ENCODE data around the gene PRMT3.
"Not testable (repeated sequence)": the region's sequence is repeated elsewhere in the genome, so short reads cannot be mapped to it uniquely, and the experiment has no call there.

PRMT3 gene

GRCh38 chr11:20387261-20388095 lies at the start of gene PRMT3:
Gene PRMT3 (plus strand): TSS chr11:20387716. CDS start chr11:20387747, 31 bp downstream.
- peak; percentile 92 for ATAC-seq
- peak within 1 kb of the TSS; percentile 99 for H3K27ac Mint-ChIP-seq
- H3K36me3 Mint-ChIP-seq: peaks cover 59% of the 10 kb centered on the region
- peaks cover 21% of the 10 kb centered on the region for H3K4me1 Mint-ChIP-seq
- peak within 1 kb of the TSS; percentile 97 for H3K4me3 Mint-ChIP-seq
- no peaks in the 10 kb centered on the region for H3K9me3 Mint-ChIP-seq
- DNase-seq (ENCODE audit: low spot score in 2 of 2): peak; percentile 97 to 99

- Mint-ChIP-seq H3K27ac (no peak overlapping the region), H3K36me3 (no peaks in the 10 kb centered on the region), H3K4me3 (no peak overlapping the region), H3K4me1 (no peaks in the 10 kb centered on the region), H3K9me3 (no peaks in the 10 kb centered on the region)
- DNase-seq (ENCODE audit: low spot score in 2 of 2) (no peak), ATAC-seq (no peak)
Measured at GRCh38 chr11:20342347-20343141, 45.0 kb upstream of the PRMT3 start.

GRCh38 chr11:20351136-20351535 lies 36.4 kb upstream of the PRMT3 start:
- Mint-ChIP-seq H3K27ac (no peak overlapping the region), H3K4me3 (no peak overlapping the region), H3K4me1 (peaks cover 8% of the 10 kb centered on the region), H3K36me3 (no peaks in the 10 kb centered on the region), H3K9me3 (no peaks in the 10 kb centered on the region)
- DNase-seq (ENCODE audit: low spot score in 2 of 2) (no peak), ATAC-seq (no peak)

GRCh38 chr11:20351751-20352262 lies 35.7 kb upstream of the PRMT3 start:
- Mint-ChIP-seq H3K4me1 (peaks cover 8% of the 10 kb centered on the region), H3K9me3 (no peaks in the 10 kb centered on the region), H3K36me3 (no peaks in the 10 kb centered on the region), H3K27ac (no peak overlapping the region), H3K4me3 (no peak overlapping the region)
- DNase-seq (ENCODE audit: low spot score in 2 of 2) (no peak), ATAC-seq (no peak)

- no peaks in the 10 kb centered on the region for H3K9me3 Mint-ChIP-seq
- ATAC-seq (no peak), DNase-seq (ENCODE audit: low spot score in 2 of 2) (no peak)
- no peaks in the 10 kb centered on the region for H3K36me3 Mint-ChIP-seq
- H3K4me1 Mint-ChIP-seq: peaks cover 8% of the 10 kb centered on the region
- H3K4me3 Mint-ChIP-seq: no peak overlapping the region
- H3K27ac Mint-ChIP-seq: no peak overlapping the region
Measured at GRCh38 chr11:20353829-20354434, 33.6 kb upstream of the PRMT3 start.

GRCh38 chr11:20355221-20356219 lies 32.0 kb upstream of the PRMT3 start:
- Mint-ChIP-seq H3K27ac (no peak overlapping the region), H3K36me3 (no peaks in the 10 kb centered on the region), H3K9me3 (no peaks in the 10 kb centered on the region), H3K4me3 (no peak overlapping the region), H3K4me1 (peaks cover 11% of the 10 kb centered on the region)
- DNase-seq (ENCODE audit: low spot score in 2 of 2) (no peak), ATAC-seq (peak; percentile 81)

- DNase-seq (ENCODE audit: low spot score in 2 of 2): no peak
- Mint-ChIP-seq H3K27ac (no peak overlapping the region), H3K9me3 (no peaks in the 10 kb centered on the region), H3K4me1 (peaks cover 16% of the 10 kb centered on the region), H3K36me3 (no peaks in the 10 kb centered on the region), H3K4me3 (no peak overlapping the region)
- ATAC-seq: no peak
Measured at GRCh38 chr11:20357150-20357549, 30.4 kb upstream of the PRMT3 start.

GRCh38 chr11:20360650-20361049 lies 26.9 kb upstream of the PRMT3 start:
- peaks cover 31% of the 10 kb centered on the region for H3K4me1 Mint-ChIP-seq
- peak overlapping the region; percentile 37 for H3K27ac Mint-ChIP-seq
- H3K4me3 Mint-ChIP-seq: no peak overlapping the region
- no peak for DNase-seq (ENCODE audit: low spot score in 2 of 2)
- peak; percentile 22 for ATAC-seq
- no peaks in the 10 kb centered on the region for H3K36me3 Mint-ChIP-seq
- no peaks in the 10 kb centered on the region for H3K9me3 Mint-ChIP-seq

- Mint-ChIP-seq H3K9me3 (no peaks in the 10 kb centered on the region), H3K4me3 (peak overlapping the region; percentile 69), H3K36me3 (no peaks in the 10 kb centered on the region), H3K4me1 (peaks cover 43% of the 10 kb centered on the region), H3K27ac (peak overlapping the region; percentile 80)
- no peak for ATAC-seq
- no peak for DNase-seq (ENCODE audit: low spot score in 2 of 2)
Measured at GRCh38 chr11:20362481-20362880, 25.0 kb upstream of the PRMT3 start.

- H3K4me1 Mint-ChIP-seq: peaks cover 47% of the 10 kb centered on the region
- H3K4me3 Mint-ChIP-seq: peak overlapping the region; percentile 69
- H3K27ac Mint-ChIP-seq: peak overlapping the region; percentile 80
- ATAC-seq (no peak), DNase-seq (ENCODE audit: low spot score in 2 of 2) (no peak)
- H3K9me3 Mint-ChIP-seq: no peaks in the 10 kb centered on the region
- H3K36me3 Mint-ChIP-seq: no peaks in the 10 kb centered on the region
Measured at GRCh38 chr11:20363149-20363499, 24.4 kb upstream of the PRMT3 start.

- Mint-ChIP-seq H3K4me3 (peak within 1 kb of the TSS; percentile 69), H3K36me3 (peaks cover 6% of the 10 kb centered on the region), H3K27ac (peak within 1 kb of the TSS; percentile 80), H3K9me3 (no peaks in the 10 kb centered on the region), H3K4me1 (peaks cover 53% of the 10 kb centered on the region)
- peak; percentile 87 for ATAC-seq
- DNase-seq (ENCODE audit: low spot score in 2 of 2): peak; percentile 63 to 83
Measured at GRCh38 chr11:20363500-20364340, 23.8 kb upstream of the PRMT3 start, which contains the start of gene HTATIP2. Gene HTATIP2 (plus strand): TSS chr11:20363714. CDS start chr11:20364238, 524 bp downstream.

GRCh38 chr11:20364341-20364792 lies 23.1 kb upstream of the PRMT3 start:
- no peak for DNase-seq (ENCODE audit: low spot score in 2 of 2)
- Mint-ChIP-seq H3K36me3 (peaks cover 9% of the 10 kb centered on the region), H3K4me3 (peak overlapping the region; percentile 69), H3K4me1 (peaks cover 54% of the 10 kb centered on the region), H3K27ac (peak overlapping the region; percentile 80), H3K9me3 (no peaks in the 10 kb centered on the region)
- no peak for ATAC-seq

GRCh38 chr11:20365465-20365864 lies 22.1 kb upstream of the PRMT3 start:
- H3K4me1 Mint-ChIP-seq: peaks cover 52% of the 10 kb centered on the region
- DNase-seq (ENCODE audit: low spot score in 2 of 2): not testable (repeated sequence)

More at GRCh38 chr11:20365465-20365864, 22.1 kb upstream of the PRMT3 start:
- peak overlapping the region; percentile 69 for H3K4me3 Mint-ChIP-seq
- not testable (repeated sequence) for H3K9me3 Mint-ChIP-seq, H3K27ac Mint-ChIP-seq, ATAC-seq
- peaks cover 11% of the 10 kb centered on the region for H3K36me3 Mint-ChIP-seq

All from stimulated activated effector memory CD8-positive, alpha-beta T cell treated with anti-CD3 and anti-CD28 coated beads, Interleukin-12 subunit alpha, Interleukin-12 subunit beta, amount 100 ng/mL, for 72 hours (primary cell).